KMS-11 (cell line): ENCODE data around the gene SH3GL3.
A peak's percentile ranks its signal among the peaks of the same experiment; 100 is the strongest.

Source experiments
- H2AFZ ChIP-seq: fragments of 200-600 bp; sonication (generic); 2 replicates; pipeline ENCODE4 v1.6.1; 2016; ENCODE audit warnings: antibody characterized with exemption, mixed run types, low read depth
- H3K27ac ChIP-seq: fragments of 200-600 bp; sonication (generic); 2 replicates; pipeline ENCODE4 v1.6.1; 2016; ENCODE audit warnings: mild to moderate bottlenecking, mixed run types
- H3K27me3 ChIP-seq: fragments of 200-600 bp; sonication (generic); 2 replicates; pipeline ENCODE4 v1.6.1; 2017; ENCODE audit warnings: mild to moderate bottlenecking, low read depth, mixed run types, moderate library complexity; ENCODE audit not compliant: insufficient read depth
- H3K36me3 ChIP-seq: fragments of 200-600 bp; sonication (generic); 2 replicates; pipeline ENCODE4 v1.6.1; 2017; ENCODE audit warnings: mild to moderate bottlenecking, mixed run types; ENCODE audit not compliant: insufficient read depth
- H3K4me1 ChIP-seq: fragments of 200-600 bp; sonication (generic); 2 replicates; pipeline ENCODE4 v1.6.1; 2016; ENCODE audit warnings: mild to moderate bottlenecking, low read depth, mixed run types; ENCODE audit not compliant: poor library complexity, severe bottlenecking
- H3K4me2 ChIP-seq: fragments of 200-600 bp; sonication (generic); 2 replicates; pipeline ENCODE4 v1.7.0; 2016; ENCODE audit warnings: mild to moderate bottlenecking, mixed run types
- H3K4me3 ChIP-seq: fragments of 200-600 bp; sonication (generic); IDR thresholded peaks from 2 replicates; pipeline ENCODE4 v1.6.1; 2017; ENCODE audit warnings: low read depth, low read length, mixed read lengths; ENCODE audit not compliant: insufficient read depth
- H3K79me2 ChIP-seq: fragments of 200-600 bp; sonication (generic); 2 replicates; pipeline ENCODE4 v1.6.1; 2016; ENCODE audit warnings: low read depth, mixed run types; ENCODE audit not compliant: insufficient read depth
- H3K9ac ChIP-seq: fragments of 200-600 bp; sonication (generic); 2 replicates; pipeline ENCODE4 v1.6.1; 2016; ENCODE audit warnings: mild to moderate bottlenecking, mixed run types
- H4K20me1 ChIP-seq: fragments of 200-600 bp; sonication (generic); 2 replicates; pipeline ENCODE4 v1.6.1; 2016; ENCODE audit warnings: mild to moderate bottlenecking, mixed run types; ENCODE audit not compliant: insufficient read depth
- CTCF ChIP-seq: fragments of 200-600 bp; sonication (generic); conservative IDR thresholded peaks from 2 replicates; pipeline ENCODE4 v1.6.1; 2017; ENCODE audit warnings: low read depth, mild to moderate bottlenecking, antibody characterized with exemption, low read length, moderate library complexity, mixed read lengths

Gene SH3GL3

GRCh38 chr15:83446417-83446816 is 724 bp upstream of the SH3GL3 start:
- peak overlapping the region; percentile 51; the same call in 1 of the 2 replicates for H3K4me2 ChIP-seq
- H4K20me1 ChIP-seq: no peaks in the 10 kb centered on the region
- TF ChIP-seq CTCF: no peak
- no peaks in the 10 kb centered on the region for H3K4me1 ChIP-seq
- H2AFZ ChIP-seq: peak overlapping the region; percentile 76; the same call in 1 of the 2 replicates
- no peaks in the 10 kb centered on the region for H3K36me3 ChIP-seq
- no peaks in the 10 kb centered on the region for H3K79me2 ChIP-seq
- no peak overlapping the region for H3K4me3 ChIP-seq
- no peaks in the 10 kb centered on the region for H3K27me3 ChIP-seq
- no peak overlapping the region for H3K9ac ChIP-seq
- no peak overlapping the region for H3K27ac ChIP-seq

GRCh38 chr15:83449250-83449671 is 2.1 kb downstream of the SH3GL3 start:
- no peaks in the 10 kb centered on the region for H3K27me3 ChIP-seq
- H3K4me1 ChIP-seq: no peaks in the 10 kb centered on the region
- H3K4me2 ChIP-seq: no peak overlapping the region
- no peaks in the 10 kb centered on the region for H3K79me2 ChIP-seq
- H2AFZ ChIP-seq: no peak overlapping the region
- no peak overlapping the region for H3K27ac ChIP-seq
- no peak overlapping the region for H3K4me3 ChIP-seq
- TF ChIP-seq CTCF: no peak
- no peak overlapping the region for H3K9ac ChIP-seq
- no peaks in the 10 kb centered on the region for H3K36me3 ChIP-seq
- no peaks in the 10 kb centered on the region for H4K20me1 ChIP-seq

GRCh38 chr15:83449937-83450506 is 2.9 kb downstream of the SH3GL3 start:
- no peak for TF ChIP-seq CTCF
- no peak overlapping the region for H2AFZ ChIP-seq

GRCh38 chr15:83457149-83457548 is 10.0 kb downstream of the SH3GL3 start:
- no peak overlapping the region for H3K4me3 ChIP-seq
- no peaks in the 10 kb centered on the region for H4K20me1 ChIP-seq
- no peak overlapping the region for H3K9ac ChIP-seq
- no peaks in the 10 kb centered on the region for H3K4me1 ChIP-seq
- no peak overlapping the region for H3K27ac ChIP-seq
- H3K27me3 ChIP-seq: no peaks in the 10 kb centered on the region
- no peaks in the 10 kb centered on the region for H3K36me3 ChIP-seq
- H2AFZ ChIP-seq: no peak overlapping the region
- H3K79me2 ChIP-seq: no peaks in the 10 kb centered on the region
- no peak overlapping the region for H3K4me2 ChIP-seq
- no peak for TF ChIP-seq CTCF

More at GRCh38 chr15:83449937-83450506, 2.9 kb downstream of the SH3GL3 start:
- H3K27me3 ChIP-seq: no peaks in the 10 kb centered on the region
- no peaks in the 10 kb centered on the region for H3K4me1 ChIP-seq
- no peaks in the 10 kb centered on the region for H3K79me2 ChIP-seq
- H3K27ac ChIP-seq: no peak overlapping the region
- no peaks in the 10 kb centered on the region for H4K20me1 ChIP-seq
- H3K4me2 ChIP-seq: no peak overlapping the region
- no peak overlapping the region for H3K4me3 ChIP-seq
- H3K9ac ChIP-seq: no peak overlapping the region
- H3K36me3 ChIP-seq: no peaks in the 10 kb centered on the region
